RPMI7951 (cell line): ENCODE results near the gene F2. TPM values are rescaled to one million over a fixed set of nuclear protein-coding genes. Genes with fewer than 3 reads are reported as not detected.
"Not testable (repeated sequence)": the region's sequence is repeated elsewhere in the genome, so short reads cannot be mapped to it uniquely, and the experiment has no call there.

Experiments used
- DNase-seq: peaks from one replicate; pipeline ENCODE4 v3.0.0-alpha.2; 2012; ENCODE audit warnings: low read depth
- total RNA-seq: library from RNA; depleted of rRNA; stranded (reverse); fragments of >200 nt; shearing (Covaris generic); gene quantifications from 2 replicates; pipeline ENCODE4 v1.2.3, GENCODE V29; 2014

F2 gene
- total RNA-seq, 1 experiment from 2014 or later, result not detected

- DNase-seq, result no peak
These were observed 34.6 kb upstream of the F2 start for GRCh38 chr11:46684367-46684766.

- DNase-seq, result peak; percentile 71
These were observed 31.9 kb upstream of the F2 start for GRCh38 chr11:46686886-46687795.

GRCh38 chr11:46690702-46691101 is 28.3 kb upstream of the F2 start:
- no peak for DNase-seq

- DNase-seq, result no peak
These were observed 26.6 kb upstream of the F2 start for GRCh38 chr11:46692450-46692849.

- no peak for DNase-seq
These were observed 25.4 kb upstream of the F2 start for GRCh38 chr11:46693597-46694012.

- no peak for DNase-seq
These were observed 24.9 kb upstream of the F2 start for GRCh38 chr11:46694072-46694471.

- DNase-seq, result no peak
These were observed 24.4 kb upstream of the F2 start for GRCh38 chr11:46694607-46695006.

- DNase-seq, result no peak
These were observed 23.4 kb upstream of the F2 start for GRCh38 chr11:46695345-46696211.

GRCh38 chr11:46696212-46696558 is 22.8 kb upstream of the F2 start:
- DNase-seq, result no peak

GRCh38 chr11:46697303-46697702 is 21.7 kb upstream of the F2 start:
- no peak for DNase-seq

- no peak for DNase-seq
These were observed 21.3 kb upstream of the F2 start for GRCh38 chr11:46697723-46698122.

GRCh38 chr11:46698597-46698996 is 20.4 kb upstream of the F2 start:
- DNase-seq, result no peak

GRCh38 chr11:46700241-46701077 is 18.6 kb upstream of the F2 start, which contains the start of the genes ARHGAP1 and ZNF408:
ARHGAP1 (minus strand) TSS chr11:46700619; CDS start chr11:46696107, 4,512 bp downstream.
ZNF408 (plus strand) TSS chr11:46701031; CDS start chr11:46701048, 17 bp downstream.
- peak; percentile 97 for DNase-seq

GRCh38 chr11:46701078-46701654 is 17.8 kb upstream of the F2 start:
- DNase-seq, result no peak

GRCh38 chr11:46705070-46705688 is 13.8 kb upstream of the F2 start:
- no peak for DNase-seq

- DNase-seq, result no peak
These were observed 12.1 kb upstream of the F2 start for GRCh38 chr11:46706886-46707285.

GRCh38 chr11:46709351-46709750 is 9.7 kb upstream of the F2 start:
- DNase-seq, result not testable (repeated sequence)

- peak; percentile 92 for DNase-seq
These were observed 8.2 kb upstream of the F2 start for GRCh38 chr11:46710821-46711269.

GRCh38 chr11:46711303-46711702 is 7.7 kb upstream of the F2 start:
- DNase-seq, result no peak

GRCh38 chr11:46712874-46713576 is 6.0 kb upstream of the F2 start:
- DNase-seq, result no peak
